Measurements from ENCODE around the gene LGR5.
A peak's percentile ranks its signal among the peaks of the same experiment; 100 is the strongest.
"Not testable (repeated sequence)": the region's sequence is repeated elsewhere in the genome, so short reads cannot be mapped to it uniquely, and the experiment has no call there.

The LGR5 gene

GRCh38 chr12:71478270-71478669, 38.7 kb downstream of the LGR5 start:
- no peak for ATAC-seq
- no peak overlapping the region for H3K27ac Mint-ChIP-seq
- no peaks in the 10 kb centered on the region for H3K4me1 Mint-ChIP-seq
- peaks cover 9% of the 10 kb centered on the region for H3K27me3 Mint-ChIP-seq
- H3K9me3 Mint-ChIP-seq: peaks cover 3% of the 10 kb centered on the region
- no peak overlapping the region for H3K4me3 Mint-ChIP-seq
- H3K36me3 Mint-ChIP-seq: no peaks in the 10 kb centered on the region

- H3K27me3 Mint-ChIP-seq: peaks cover 4% of the 10 kb centered on the region
- peaks cover under 1% of the 10 kb centered on the region for H3K36me3 Mint-ChIP-seq
- ATAC-seq: no peak
Observed at GRCh38 chr12:71484272-71484905, 44.8 kb downstream of the LGR5 start.

GRCh38 chr12:71490844-71491243, 51.2 kb downstream of the LGR5 start:
- not testable (repeated sequence) for H3K4me1 Mint-ChIP-seq, H3K36me3 Mint-ChIP-seq, H3K27ac Mint-ChIP-seq, H3K27me3 Mint-ChIP-seq, H3K9me3 Mint-ChIP-seq, H3K4me3 Mint-ChIP-seq, ATAC-seq

More at GRCh38 chr12:71484272-71484905, 44.8 kb downstream of the LGR5 start:
- Mint-ChIP-seq H3K27ac (no peak overlapping the region), H3K4me3 (no peak overlapping the region), H3K4me1 (no peaks in the 10 kb centered on the region), H3K9me3 (peaks cover 3% of the 10 kb centered on the region)

- Mint-ChIP-seq H3K27ac (no peak overlapping the region), H3K36me3 (peaks cover 5% of the 10 kb centered on the region), H3K27me3 (peaks cover 9% of the 10 kb centered on the region), H3K9me3 (peaks cover 5% of the 10 kb centered on the region), H3K4me1 (no peaks in the 10 kb centered on the region), H3K4me3 (no peak overlapping the region)
- no peak for ATAC-seq
Observed at GRCh38 chr12:71492604-71493003, 53.0 kb downstream of the LGR5 start.

- Mint-ChIP-seq H3K27ac (no peak overlapping the region), H3K36me3 (no peaks in the 10 kb centered on the region), H3K4me3 (no peak overlapping the region), H3K9me3 (peaks cover 3% of the 10 kb centered on the region), H3K27me3 (peaks cover 9% of the 10 kb centered on the region), H3K4me1 (peaks cover 15% of the 10 kb centered on the region)
- ATAC-seq: peak; percentile 31
Observed at GRCh38 chr12:71499834-71500233, 60.2 kb downstream of the LGR5 start.

- Mint-ChIP-seq H3K27ac (peak overlapping the region; percentile 69), H3K36me3 (no peaks in the 10 kb centered on the region), H3K9me3 (no peaks in the 10 kb centered on the region), H3K4me3 (no peak overlapping the region), H3K27me3 (no peaks in the 10 kb centered on the region), H3K4me1 (peaks cover 16% of the 10 kb centered on the region)
- peak; percentile 49 for ATAC-seq
Observed at GRCh38 chr12:71503579-71504391, 64.2 kb downstream of the LGR5 start.

- Mint-ChIP-seq H3K9me3 (no peaks in the 10 kb centered on the region), H3K4me3 (no peak overlapping the region), H3K27me3 (no peaks in the 10 kb centered on the region), H3K27ac (peak overlapping the region; percentile 69), H3K36me3 (no peaks in the 10 kb centered on the region), H3K4me1 (peaks cover 16% of the 10 kb centered on the region)
- no peak for ATAC-seq
Observed at GRCh38 chr12:71504476-71504875, 64.9 kb downstream of the LGR5 start.

GRCh38 chr12:71509705-71510104, 70.1 kb downstream of the LGR5 start:
- Mint-ChIP-seq H3K9me3 (no peaks in the 10 kb centered on the region), H3K4me1 (peaks cover 2% of the 10 kb centered on the region), H3K27ac (no peak overlapping the region), H3K4me3 (no peak overlapping the region), H3K36me3 (no peaks in the 10 kb centered on the region), H3K27me3 (peaks cover 17% of the 10 kb centered on the region)
- no peak for ATAC-seq

GRCh38 chr12:71517145-71517846, 77.7 kb downstream of the LGR5 start:
- H3K27ac Mint-ChIP-seq: no peak overlapping the region
- ATAC-seq: no peak
- H3K36me3 Mint-ChIP-seq: no peaks in the 10 kb centered on the region
- no peaks in the 10 kb centered on the region for H3K4me1 Mint-ChIP-seq
- H3K4me3 Mint-ChIP-seq: no peak overlapping the region
- H3K27me3 Mint-ChIP-seq: peaks cover 32% of the 10 kb centered on the region
- H3K9me3 Mint-ChIP-seq: peaks cover 3% of the 10 kb centered on the region

- Mint-ChIP-seq H3K4me1 (no peaks in the 10 kb centered on the region), H3K27ac (no peak overlapping the region)
Observed at GRCh38 chr12:71521125-71521524, 81.5 kb downstream of the LGR5 start.

GRCh38 chr12:71524626-71525025, 85.0 kb downstream of the LGR5 start:
- H3K27ac Mint-ChIP-seq: no peak overlapping the region
- no peak for ATAC-seq
- H3K9me3 Mint-ChIP-seq: peaks cover 3% of the 10 kb centered on the region
- no peaks in the 10 kb centered on the region for H3K4me1 Mint-ChIP-seq
- no peaks in the 10 kb centered on the region for H3K36me3 Mint-ChIP-seq
- no peak overlapping the region for H3K4me3 Mint-ChIP-seq
- H3K27me3 Mint-ChIP-seq: peaks cover 25% of the 10 kb centered on the region

More at GRCh38 chr12:71521125-71521524, 81.5 kb downstream of the LGR5 start:
- peaks cover 3% of the 10 kb centered on the region for H3K9me3 Mint-ChIP-seq
- H3K4me3 Mint-ChIP-seq: no peak overlapping the region
- H3K36me3 Mint-ChIP-seq: no peaks in the 10 kb centered on the region
- peaks cover 23% of the 10 kb centered on the region for H3K27me3 Mint-ChIP-seq
- no peak for ATAC-seq

- no peaks in the 10 kb centered on the region for H3K36me3 Mint-ChIP-seq
- H3K4me3 Mint-ChIP-seq: no peak overlapping the region
- no peaks in the 10 kb centered on the region for H3K9me3 Mint-ChIP-seq
- H3K4me1 Mint-ChIP-seq: peaks cover 6% of the 10 kb centered on the region
- H3K27me3 Mint-ChIP-seq: no peaks in the 10 kb centered on the region
- H3K27ac Mint-ChIP-seq: no peak overlapping the region
- ATAC-seq: no peak
Observed at GRCh38 chr12:71533703-71534102, 94.1 kb downstream of the LGR5 start.

- Mint-ChIP-seq H3K36me3 (no peaks in the 10 kb centered on the region), H3K27me3 (no peaks in the 10 kb centered on the region), H3K27ac (no peak overlapping the region), H3K9me3 (no peaks in the 10 kb centered on the region), H3K4me3 (no peak overlapping the region), H3K4me1 (peaks cover 6% of the 10 kb centered on the region)
- peak; percentile 72 for ATAC-seq
Observed at GRCh38 chr12:71536279-71536938, 96.8 kb downstream of the LGR5 start.

- H3K36me3 Mint-ChIP-seq: no peaks in the 10 kb centered on the region
- H3K4me3 Mint-ChIP-seq: no peak overlapping the region
- no peak overlapping the region for H3K27ac Mint-ChIP-seq
- peaks cover 6% of the 10 kb centered on the region for H3K4me1 Mint-ChIP-seq
- no peaks in the 10 kb centered on the region for H3K27me3 Mint-ChIP-seq
- no peaks in the 10 kb centered on the region for H3K9me3 Mint-ChIP-seq
- ATAC-seq: no peak
Observed at GRCh38 chr12:71536939-71537622, 97.5 kb downstream of the LGR5 start.

GRCh38 chr12:71538807-71539206, 99.2 kb downstream of the LGR5 start:
- ATAC-seq: no peak
- no peaks in the 10 kb centered on the region for H3K36me3 Mint-ChIP-seq

More at GRCh38 chr12:71538807-71539206, 99.2 kb downstream of the LGR5 start:
- no peak overlapping the region for H3K4me3 Mint-ChIP-seq
- no peaks in the 10 kb centered on the region for H3K9me3 Mint-ChIP-seq
- no peaks in the 10 kb centered on the region for H3K27me3 Mint-ChIP-seq
- peaks cover 6% of the 10 kb centered on the region for H3K4me1 Mint-ChIP-seq
- H3K27ac Mint-ChIP-seq: no peak overlapping the region

Data from stimulated activated memory B cell treated with anti-CD40 and anti-IgM and Interleukin-4, amounts not matched to agents 10 μg/mL and 1 μg/mL and 100 μg/mL, for 72 hours (primary cell).